HEK293 (cell line): ENCODE results near the gene RHOT2.

Experiments
- CTCF ChIA-PET: fragments of 350-600 bp; formaldehyde crosslinking; extraction: SDS; loops from one replicate; lab custom pipeline; 2021; ENCODE audit warnings: antibody characterized with exemption; lab: Yijun Ruan, JAX
- POLR2A ChIA-PET: fragments of 300-600 bp; formaldehyde crosslinking; extraction: SDS; loops from one replicate; lab custom pipeline; 2020; ENCODE audit warnings: antibody characterized with exemption, inconsistent platforms; lab: Yijun Ruan, JAX
- H3K27ac ChIP-seq: fragments of 200-500 bp; sonication (Bioruptor generic); 2 replicates; pipeline ENCODE4 v1.5.1; 2014; ENCODE audit warnings: low read depth, low read length, control low read depth, inconsistent platforms; ENCODE audit errors: extremely low read depth
- H3K36me3 ChIP-seq, 2 experiments: fragments of 200-500 bp in 1 of 2; sonication (Bioruptor generic) in 1 of 2; 1 replicate in 1 of 2; 2 replicates in 1 of 2; pipeline ENCODE4 v1.5.1; 2014 to 2017; ENCODE audit warnings: inconsistent platforms in 2 of 2, low read length in 2 of 2; ENCODE audit not compliant: control insufficient read depth in 2 of 2, insufficient read depth in 1 of 2
- H3K4me1 ChIP-seq: fragments of 200-500 bp; sonication (Bioruptor generic); 2 replicates; pipeline ENCODE4 v1.5.1; 2014; ENCODE audit warnings: mild to moderate bottlenecking, low read length, inconsistent platforms; ENCODE audit not compliant: control insufficient read depth, insufficient read depth
- H3K4me3 ChIP-seq: 2 replicates; pipeline ENCODE4 v1.5.1; 2011; ENCODE audit warnings: low read depth, mild to moderate bottlenecking, control low read depth, low read length, moderate library complexity
- H3K9me3 ChIP-seq: fragments of 200-500 bp; sonication (Bioruptor generic); 2 replicates; pipeline ENCODE4 v1.5.1; 2014; ENCODE audit warnings: low read depth, low read length, inconsistent platforms; ENCODE audit not compliant: control insufficient read depth, insufficient read depth
- BCL6B ChIP-seq: fragments of 450-650 bp; formaldehyde crosslinking; IDR thresholded peaks from 2 replicates; pipeline ENCODE4 v1.5.1; 2017; ENCODE audit warnings: missing biosample characterization, missing genetic modification characterization
- MEIS1 ChIP-seq: sonication (generic); formaldehyde crosslinking; IDR thresholded peaks from 2 replicates; pipeline ENCODE4 v1.8.1; 2022; ENCODE audit warnings: missing genetic modification reagents, mild to moderate bottlenecking, borderline replicate concordance
- PRDM10 ChIP-seq: fragments of 450-650 bp; formaldehyde crosslinking; IDR thresholded peaks from 2 replicates; pipeline ENCODE4 v1.5.1; 2016; ENCODE audit warnings: missing biosample characterization, missing genetic modification characterization
- REST ChIP-seq: fragments of 450-650 bp; formaldehyde crosslinking; IDR thresholded peaks from 2 replicates; pipeline ENCODE4 v1.5.1; 2016; ENCODE audit warnings: missing biosample characterization, missing genetic modification characterization
- SCRT2 ChIP-seq: fragments of 450-650 bp; formaldehyde crosslinking; IDR thresholded peaks from 2 replicates; pipeline ENCODE4 v1.5.1; 2016; ENCODE audit warnings: missing biosample characterization, missing genetic modification characterization
- TRIM28 ChIP-seq: IDR thresholded peaks from 2 replicates; pipeline ENCODE4 v1.6.1; 2011; ENCODE audit warnings: low read length, control low read depth, borderline replicate concordance
- ZBTB10 ChIP-seq: fragments of 450-650 bp; formaldehyde crosslinking; IDR thresholded peaks from 2 replicates; pipeline ENCODE4 v1.5.1; 2016; ENCODE audit warnings: missing biosample characterization, missing genetic modification characterization
- ZIC2 ChIP-seq: fragments of 450-650 bp; formaldehyde crosslinking; IDR thresholded peaks from 2 replicates; pipeline ENCODE4 v1.5.1; 2016; ENCODE audit warnings: missing biosample characterization, missing genetic modification characterization
- ZNF138 ChIP-seq: fragments of 450-650 bp; formaldehyde crosslinking; IDR thresholded peaks from 2 replicates; pipeline ENCODE4 v1.5.1; 2016; ENCODE audit warnings: missing biosample characterization, missing genetic modification characterization, borderline replicate concordance
- ZNF184 ChIP-seq: fragments of 450-650 bp; IDR thresholded peaks from 2 replicates; pipeline ENCODE4 v1.5.1; 2018; ENCODE audit warnings: missing biosample characterization, mild to moderate bottlenecking, missing genetic modification characterization
- ZNF341 ChIP-seq: fragments of 450-650 bp; formaldehyde crosslinking; IDR thresholded peaks from 2 replicates; pipeline ENCODE4; 2016; ENCODE audit warnings: low read depth, missing biosample characterization, missing genetic modification characterization
- ZNF362 ChIP-seq: fragments of 450-650 bp; formaldehyde crosslinking; IDR thresholded peaks from 2 replicates; pipeline ENCODE4 v1.5.1; 2016; ENCODE audit warnings: missing biosample characterization, missing genetic modification characterization
- ZNF433 ChIP-seq: fragments of 450-650 bp; formaldehyde crosslinking; IDR thresholded peaks from 2 replicates; pipeline ENCODE4 v1.5.1; 2016; ENCODE audit warnings: missing biosample characterization, missing genetic modification characterization, low read depth
- ZNF501 ChIP-seq: fragments of 450-650 bp; formaldehyde crosslinking; IDR thresholded peaks from 2 replicates; pipeline ENCODE4 v1.5.1; 2016; ENCODE audit warnings: missing biosample characterization, missing genetic modification characterization
- ZNF626 ChIP-seq: fragments of 450-650 bp; sonication (Bioruptor Pico); formaldehyde crosslinking; IDR thresholded peaks from 2 replicates; pipeline ENCODE4 v1.5.1; 2018; ENCODE audit warnings: missing biosample characterization, missing genetic modification characterization, inconsistent platforms
- ZNF692 ChIP-seq: fragments of 450-650 bp; formaldehyde crosslinking; IDR thresholded peaks from 2 replicates; pipeline ENCODE4 v1.5.1; 2016; ENCODE audit warnings: missing biosample characterization, missing genetic modification characterization
- ZSCAN30 ChIP-seq: fragments of 450-650 bp; IDR thresholded peaks from 2 replicates; pipeline ENCODE4 v1.5.1; 2018; ENCODE audit warnings: missing biosample characterization, mild to moderate bottlenecking, missing genetic modification characterization, moderate library complexity
- ZSCAN4 ChIP-seq: fragments of 450-650 bp; formaldehyde crosslinking; IDR thresholded peaks from 2 replicates; pipeline ENCODE4 v1.5.1; 2017; ENCODE audit warnings: missing biosample characterization, missing genetic modification characterization

The RHOT2 gene

GRCh38 chr16:721765-722540 is 54.0 kb downstream of the RHOT2 start:
- H3K4me1 ChIP-seq = peaks cover 7% of the 10 kb centered on the region
- ChIA-PET POLR2A (interaction anchor here (0.6 to 2.8 kb wide), 17 partner anchors 8 to 368 kb away, joined by 3 to 25 read pairs (median 6); partner anchors contain the start of genes CHTF18, CIAO3, GNG13 and RHOT2), CTCF (interaction anchor here (0.7 to 5.7 kb wide), 6 partner anchors 9 to 335 kb away, joined by 4 to 38 read pairs (median 6); partner anchors contain the start of genes CHTF18, CIAO3, METRN and RPUSD1)
- peak overlapping the region; percentile 28 for H3K4me3 ChIP-seq
- no peaks in the 10 kb centered on the region for H3K9me3 ChIP-seq
- H3K36me3 ChIP-seq = peaks cover 0 to 7% of the 10 kb centered on the region in 2 experiments; a peak in 1 of 3 replicates
- peak overlapping the region; percentile 94 for H3K27ac ChIP-seq
- TF ChIP-seq ZSCAN4 (tag by site-specific recombination) (no peak), ZNF138 (tag by site-specific recombination) (no peak), TRIM28 (no peak), ZNF692 (tag by site-specific recombination) (peak; percentile 46; the same call in 1 of the 2 replicates), ZNF433 (no peak), SCRT2 (tag by site-specific recombination) (no peak), PRDM10 (tag by site-specific recombination) (no peak), ZNF626 (tag by site-specific recombination) (no peak), ZNF501 (no peak), ZBTB10 (tag by site-specific recombination) (no peak), BCL6B (tag by site-specific recombination) (no peak), ZIC2 (tag by site-specific recombination) (peak; percentile 81), ZSCAN30 (tag by site-specific recombination) (no peak), ZNF362 (no peak), ZNF341 (tag by site-specific recombination) (peak; percentile 49), REST (tag by site-specific recombination) (no peak), MEIS1 (CRISPR knock-in tag) (no peak), ZNF184 (tag by site-specific recombination) (no peak)
